ENCODE data around the gene NKAIN4.

- no peak for TF ChIP-seq CTCF (conservative IDR thresholded peaks at IDR 0.05; ENCODE audit: low read depth, low read length)
- TF ChIP-seq EZH2 (IDR thresholded peaks at IDR 0.05; ENCODE audit: borderline replicate concordance, low read depth, low read length, poor library complexity, severe bottlenecking) = no peak
These were observed 41.5 kb downstream of the NKAIN4 start for GRCh38 chr20:63212792-63213191.

All from A673 (cell line).